Transverse colon (tissue), 4 donors: ENCODE measurements around the gene ZBTB44. TPM values are rescaled to one million over a fixed set of nuclear protein-coding genes. Genes with fewer than 3 reads are reported as not detected.

Source experiments
- DNase-seq: peaks from one replicate; pipeline ENCODE4 v3.0.0-alpha.2; 2019
- H3K27ac ChIP-seq, 4 donors: fragments of 200-600 bp; sonication (generic); 2 replicates each; pipeline ENCODE4 v1.5.1; 2016 to 2018; ENCODE audit warnings: inconsistent platforms in 4 of 4
- H3K27me3 ChIP-seq: fragments of 200-600 bp; sonication (generic); 2 replicates; pipeline ENCODE4 v1.5.1; 2017; ENCODE audit warnings: inconsistent platforms
- H3K36me3 ChIP-seq, 4 donors: fragments of 200-600 bp; sonication (generic); 2 replicates each; pipeline ENCODE4 v1.5.1; 2017 to 2019; ENCODE audit warnings: inconsistent platforms in 4 of 4
- H3K4me1 ChIP-seq, 4 donors: fragments of 200-600 bp; sonication (generic); 2 replicates each; pipeline ENCODE4 v1.5.1; 2017 to 2020; ENCODE audit warnings: inconsistent platforms in 4 of 4
- H3K4me3 ChIP-seq, 4 donors: fragments of 200-600 bp; sonication (generic); 1 replicate in 1 of 4; 2 replicates in 3 of 4; pipeline versions ENCODE4 v1.5.1 to v1.6.1; 2017 to 2019; ENCODE audit warnings: inconsistent platforms in 4 of 4
- H3K9me3 ChIP-seq, 2 donors: fragments of 200-600 bp; sonication (generic); 2 replicates each; pipeline ENCODE4 v1.5.1; 2017 to 2019; ENCODE audit warnings: inconsistent platforms in 2 of 2
- CTCF ChIP-seq, 5 experiments: fragments of 200-600 bp in 3 of 5; fragments of 450-650 bp in 2 of 5; sonication (generic) in 3 of 5; IDR thresholded peaks; 1 replicate in 2 of 5; 2 replicates in 3 of 5; pipeline ENCODE4 v1.5.1; 2016 to 2017; ENCODE audit warnings: antibody characterized with exemption in 5 of 5, inconsistent platforms in 3 of 5, mild to moderate bottlenecking in 2 of 5, moderate library complexity in 1 of 5
- EP300 ChIP-seq: sonication (generic); formaldehyde crosslinking; IDR thresholded peaks from one replicate; pipeline ENCODE4 v1.6.1; 2017; ENCODE audit warnings: antibody characterized with exemption, low read depth
- POLR2A ChIP-seq: fragments of 450-650 bp; IDR thresholded peaks from one replicate; pipeline ENCODE4 v1.6.1; 2016; ENCODE audit warnings: antibody characterized with exemption, mild to moderate bottlenecking, moderate library complexity
- POLR2AphosphoS5 ChIP-seq, 3 donors: sonication (generic); formaldehyde crosslinking; IDR thresholded peaks; one replicate each; pipeline ENCODE4 v1.6.1; 2016; ENCODE audit warnings: antibody characterized with exemption in 3 of 3
- WGBS, 2 donors: methylation state at CpG; one replicate each; pipeline ENCODE4 v1.1.5; 2018; ENCODE audit warnings: low coverage in 1 of 2; 5-methylcytosine and 5-hydroxymethylcytosine counted together
- in situ Hi-C, 4 donors: fragments of 200-750 bp; cut with MboI; loops; one replicate each; pipeline versions ENCODE4 v1.15.0 to v1.15.1; 2017; ENCODE audit warnings: low sequenced_read_pairs in 3 of 4, low pct_ligation_motif_present in 1 of 4, low pct_unique_long_range_greater_than_20kb in 1 of 4
- intact Hi-C: fragments of 100-400 bp; cut with DNase I; formaldehyde crosslinking; loops from one replicate; pipeline ENCODE4 v1.15.1; 2023; ENCODE audit warnings: low total_unique reads
- total RNA-seq, 4 donors: library from RNA; depleted of rRNA; stranded (reverse); fragments of >200 nt; gene quantifications; one replicate each; pipeline ENCODE4 v1.1.0, GENCODE V29; 2016

Gene ZBTB44
- total RNA-seq, 4 donors from 2014 or later, result 29.7 to 64.0 (median 48.6) TPM

- peaks cover 6% of the 10 kb centered on the region in 2 donors for H3K9me3 ChIP-seq
- in situ Hi-C loops (no loop called here), intact Hi-C loops (no loop called here)
- H3K4me3 ChIP-seq, result no peak overlapping the region
- peaks cover 0 to 2% (median 0%) of the 10 kb centered on the region in 4 donors for H3K36me3 ChIP-seq
- H3K27me3 ChIP-seq, result no peaks in the 10 kb centered on the region
- DNase-seq, result no peak
- no peak overlapping the region for H3K27ac ChIP-seq
- no peaks in the 10 kb centered on the region for H3K4me1 ChIP-seq
- TF ChIP-seq POLR2A (no peak), EP300 (no peak), CTCF (IDR thresholded peaks at IDR 0.05) (no peak), POLR2AphosphoS5 (IDR thresholded peaks at IDR 0.05) (no peak)
- 93 to 100% methylated on average over 1 of the region's 1 CpG for WGBS, 2 donors
These were observed 36.0 kb downstream of the ZBTB44 start for GRCh38 chr11:130278745-130279144.

DNA sequence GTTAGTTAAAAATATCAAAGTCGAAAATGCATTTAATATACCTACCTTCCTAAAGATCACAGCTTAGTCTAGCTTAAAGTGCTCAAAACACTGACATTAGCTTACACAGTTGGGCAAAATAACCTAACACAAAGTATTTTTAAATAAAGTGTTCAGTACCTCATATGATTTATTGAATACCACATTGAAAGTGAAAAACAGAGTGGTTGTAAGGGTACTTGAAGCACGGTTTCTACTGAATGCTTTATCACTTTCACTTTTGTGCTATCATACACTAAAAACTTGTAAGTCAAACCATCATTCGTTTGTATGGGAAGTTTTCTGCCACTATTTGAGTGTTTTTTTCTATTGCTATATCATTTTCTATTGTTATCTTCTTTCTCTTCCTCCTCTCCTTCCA, 36.6 kb downstream of the ZBTB44 start:
- no peak for TF ChIP-seq POLR2A
- TF ChIP-seq POLR2AphosphoS5 (IDR thresholded peaks at IDR 0.05), result no peak
- TF ChIP-seq CTCF (IDR thresholded peaks at IDR 0.05), result no peak
- TF ChIP-seq EP300, result no peak
- in situ Hi-C loops, result no loop called here

DNA sequence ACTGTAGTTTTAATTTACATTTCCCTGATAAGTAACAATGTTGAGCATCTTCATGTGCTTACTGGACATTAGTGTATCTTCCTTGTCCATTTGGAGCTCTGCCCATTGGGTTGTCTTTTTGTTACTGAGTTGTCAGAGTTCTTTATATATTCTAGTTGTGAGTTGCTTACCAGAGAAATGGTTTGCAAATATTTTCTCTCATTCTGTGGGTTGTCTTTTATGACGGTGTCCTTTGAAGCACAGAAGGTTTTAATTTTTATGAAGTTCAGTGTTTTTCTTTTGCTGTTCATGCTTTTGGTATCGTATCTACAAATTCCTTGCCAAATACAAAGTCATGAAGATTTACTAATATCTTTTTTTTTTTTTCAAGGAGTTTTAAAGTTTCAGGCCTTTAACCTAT, 42.4 kb downstream of the ZBTB44 start:
- DNase-seq, result no peak
- Histone ChIP-seq H3K9me3 (no peaks in the 10 kb centered on the region), H3K36me3 (peaks cover 0 to 2% (median 0%) of the 10 kb centered on the region in 4 donors), H3K4me1 (no peaks in the 10 kb centered on the region), H3K4me3 (no peak overlapping the region), H3K27me3 (no peaks in the 10 kb centered on the region), H3K27ac (no peak overlapping the region)
- TF ChIP-seq POLR2AphosphoS5 (IDR thresholded peaks at IDR 0.05) (no peak), CTCF (IDR thresholded peaks at IDR 0.05) (no peak), EP300 (no peak), POLR2A (no peak)
- in situ Hi-C loops (no loop called here), intact Hi-C loops (no loop called here)
- WGBS, 2 donors, result 84 to 100% methylated on average over 1 to 2 of the region's 2 CpGs

More for the DNA sequence above, 36.6 kb downstream of the ZBTB44 start:
- H3K4me3 ChIP-seq, result no peak overlapping the region
- H3K27ac ChIP-seq, result no peak overlapping the region
- peaks cover 0 to 2% (median 0%) of the 10 kb centered on the region in 4 donors for H3K36me3 ChIP-seq
- no peak for DNase-seq
- H3K4me1 ChIP-seq, result no peaks in the 10 kb centered on the region
- intact Hi-C loops, result no loop called here
- H3K9me3 ChIP-seq, result peaks cover 6% of the 10 kb centered on the region in 2 donors
- WGBS, 2 donors, result 90 to 97% methylated on average over 3 of the region's 3 CpGs
- no peaks in the 10 kb centered on the region for H3K27me3 ChIP-seq

DNA sequence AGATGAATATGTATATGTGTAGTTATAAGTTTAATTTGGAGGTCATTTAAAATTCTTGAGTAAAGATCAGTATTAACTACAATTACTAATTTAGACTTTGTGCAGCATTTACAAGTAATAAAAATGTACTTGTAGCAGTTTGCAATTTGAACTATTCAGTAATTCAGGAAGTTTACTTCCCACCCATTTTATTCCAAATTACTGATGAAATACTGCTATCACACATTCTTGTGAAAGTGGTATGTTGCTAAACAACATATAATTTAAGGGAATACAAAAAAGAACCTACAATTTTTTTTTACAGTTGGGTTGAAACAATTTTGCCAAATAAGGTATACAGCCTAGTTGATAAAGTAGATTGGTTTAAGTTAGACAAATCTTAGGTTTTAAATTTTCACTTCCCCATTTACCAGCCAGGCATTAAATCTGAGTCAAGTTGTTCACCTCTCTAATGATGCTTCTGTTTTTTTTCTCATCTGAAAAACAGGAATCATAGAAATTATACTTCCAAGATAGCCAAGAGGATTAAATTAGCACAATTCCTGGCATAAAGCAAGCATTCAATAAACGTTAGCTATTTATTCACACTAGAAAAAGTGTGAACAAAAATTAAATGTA, 45.3 kb downstream of the ZBTB44 start:
- TF ChIP-seq POLR2AphosphoS5 (IDR thresholded peaks at IDR 0.05), result no peak
- no peak for TF ChIP-seq CTCF (IDR thresholded peaks at IDR 0.05)
- TF ChIP-seq EP300, result no peak
- intact Hi-C loops (no loop called here), in situ Hi-C loops (no loop called here)
- WGBS, 2 donors, result 53 to 60% methylated on average over 1 of the region's 1 CpG
- Histone ChIP-seq H3K4me1 (no peaks in the 10 kb centered on the region), H3K36me3 (no peaks in the 10 kb centered on the region), H3K4me3 (no peak overlapping the region), H3K27ac (no peak overlapping the region), H3K27me3 (no peaks in the 10 kb centered on the region), H3K9me3 (no peaks in the 10 kb centered on the region)
- no peak for DNase-seq
